T-helper 17 cell (primary cell): ENCODE data around the gene ARMH4. TPM values are rescaled to one million over a fixed set of nuclear protein-coding genes. Genes with fewer than 3 reads are reported as not detected.

Experiments used
- ATAC-seq: fragments of 150-1000 bp; cut with Tn5 transposase; 2 replicates; pipeline ENCODE4 v1.10.0; 2021; ENCODE audit warnings: mild to moderate bottlenecking, moderate library complexity
- DNase-seq, 3 donors: peaks; one replicate each; pipeline versions ENCODE4 v3.0.0 to v3.0.0-alpha.2; 2020 to 2021
- H3K9me3 ChIP-seq: one replicate; pipeline ENCODE4 v1.7.0; 2013; ENCODE audit warnings: low read length, mild to moderate bottlenecking; ENCODE audit not compliant: control insufficient read depth, poor library complexity, severe bottlenecking
- H3K27ac Mint-ChIP-seq: one replicate; pipeline ENCODE4 v1.8.0; 2022; ENCODE audit warnings: mild to moderate bottlenecking, moderate library complexity, mixed read lengths
- H3K27me3 Mint-ChIP-seq: one replicate; pipeline ENCODE4 v1.8.0; 2022; ENCODE audit warnings: mixed read lengths
- H3K36me3 Mint-ChIP-seq: one replicate; pipeline ENCODE4 v1.8.0; 2022; ENCODE audit warnings: low read depth, mixed read lengths
- H3K4me1 Mint-ChIP-seq: one replicate; pipeline ENCODE4 v1.8.0; 2022; ENCODE audit warnings: mild to moderate bottlenecking, mixed read lengths
- H3K4me3 Mint-ChIP-seq: one replicate; pipeline ENCODE4 v1.8.0; 2022; ENCODE audit warnings: mild to moderate bottlenecking, moderate library complexity, mixed read lengths
- total RNA-seq, 4 donors: library from RNA in 2 of 4; stranded (reverse) in 2 of 4; gene quantifications; one replicate each; pipeline ENCODE4 v1.2.3 and lab custom pipeline; 2022 to 2026

Gene ARMH4
- total RNA-seq, 2 donors from 2014 or later: not detected

DNA sequence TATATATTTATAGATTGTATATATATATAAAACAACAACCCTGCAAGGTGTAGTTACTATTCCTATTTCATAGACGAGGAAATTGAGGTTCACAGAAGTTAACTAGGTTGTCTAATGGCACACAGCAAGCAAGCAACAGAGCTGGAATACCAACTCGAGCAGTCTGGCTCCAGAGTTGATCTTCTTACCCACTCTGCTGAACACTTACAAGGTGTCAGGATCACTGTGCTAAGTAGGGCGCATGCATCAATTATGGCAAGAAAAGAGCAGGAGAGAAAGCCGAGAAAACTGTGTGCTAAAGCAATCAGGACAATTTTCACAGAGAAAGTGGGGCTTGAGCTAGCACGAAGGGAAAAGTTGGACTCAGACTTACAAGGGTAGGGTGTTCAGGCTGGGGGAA is 15.9 kb upstream of the ARMH4 start:
- Mint-ChIP-seq H3K36me3 (peaks cover 5% of the 10 kb centered on the region), H3K4me3 (peak overlapping the region; percentile 13), H3K4me1 (no peaks in the 10 kb centered on the region), H3K27ac (no peak overlapping the region), H3K27me3 (peaks cover 29% of the 10 kb centered on the region)
- DNase-seq (no peak), ATAC-seq (no peak)
- no peaks in the 10 kb centered on the region for H3K9me3 ChIP-seq

DNA sequence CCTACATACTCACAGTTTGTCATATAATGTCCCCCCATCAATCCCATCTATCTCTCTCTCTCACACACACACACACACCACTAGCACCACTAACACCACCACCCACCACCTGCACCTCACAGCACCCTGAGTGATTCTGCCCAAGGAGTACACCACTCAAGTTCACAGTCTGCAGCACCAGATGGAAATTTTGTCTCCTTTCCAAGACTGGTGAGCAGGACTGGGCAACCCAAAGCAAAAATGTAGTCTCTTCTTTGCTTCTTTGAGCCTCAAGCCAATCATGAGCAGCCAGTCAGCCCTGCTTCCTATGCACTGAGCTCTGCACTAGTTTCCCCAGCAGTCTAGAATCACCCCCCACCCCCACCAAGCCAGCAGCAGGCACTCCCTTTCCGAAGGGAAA is 15.0 kb upstream of the ARMH4 start:
- Mint-ChIP-seq H3K4me3 (no peak overlapping the region), H3K4me1 (no peaks in the 10 kb centered on the region), H3K27ac (peak overlapping the region; percentile 67), H3K27me3 (peaks cover 29% of the 10 kb centered on the region), H3K36me3 (peaks cover 5% of the 10 kb centered on the region)
- no peak for DNase-seq
- no peaks in the 10 kb centered on the region for H3K9me3 ChIP-seq
- ATAC-seq: no peak

DNA sequence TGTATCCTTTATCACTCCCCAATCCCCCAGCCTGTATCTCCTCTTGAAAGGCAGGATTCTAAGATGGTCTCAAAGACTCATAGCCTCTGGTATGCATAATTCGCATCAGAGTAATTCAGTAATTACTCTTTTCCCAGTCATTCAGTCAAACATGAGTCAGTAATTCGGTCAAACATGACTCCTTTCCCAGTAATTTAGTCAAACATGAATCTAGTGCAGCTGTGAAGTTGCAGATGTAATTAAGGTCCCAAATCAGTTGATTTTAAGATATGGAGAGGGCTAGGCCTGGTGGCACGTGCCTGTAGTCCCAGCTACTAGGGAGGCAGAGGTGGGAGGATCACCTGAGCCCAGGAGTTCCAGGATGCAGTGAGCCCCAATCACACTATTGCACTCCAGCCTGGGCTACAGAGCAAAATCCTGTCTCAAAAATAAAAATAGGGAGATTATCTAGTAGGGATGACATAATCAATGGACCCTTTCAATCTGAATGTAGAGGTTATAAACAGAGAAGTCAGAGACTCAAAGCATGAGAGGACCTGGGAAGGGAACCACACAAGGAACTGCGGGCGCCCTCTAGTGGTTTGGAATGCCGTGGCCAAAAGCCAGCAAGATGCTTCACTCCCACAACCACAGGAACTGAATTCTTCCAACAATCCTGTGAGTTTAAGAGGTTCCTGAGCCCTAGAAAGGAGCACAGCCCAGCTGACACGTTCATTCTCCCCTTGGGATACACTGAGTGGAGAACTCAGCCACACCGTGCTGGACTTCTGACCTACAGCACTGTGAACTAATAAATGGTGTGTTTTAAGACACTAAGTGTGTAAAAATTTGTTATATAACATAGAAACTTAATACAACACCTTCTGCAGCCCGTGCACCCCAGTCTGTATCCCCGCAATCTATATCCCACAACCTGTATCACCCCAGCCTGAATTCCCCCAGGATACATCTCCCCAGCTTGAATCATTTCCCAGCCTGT is 14.3 kb upstream of the ARMH4 start:
- H3K9me3 ChIP-seq: no peaks in the 10 kb centered on the region
- Mint-ChIP-seq H3K4me3 (no peak overlapping the region), H3K36me3 (peaks cover 5% of the 10 kb centered on the region), H3K27ac (peak overlapping the region; percentile 67), H3K4me1 (no peaks in the 10 kb centered on the region), H3K27me3 (peaks cover 29% of the 10 kb centered on the region)
- ATAC-seq: peak; percentile 63
- DNase-seq: peak; percentile 43 to 63 (median 52)

DNA sequence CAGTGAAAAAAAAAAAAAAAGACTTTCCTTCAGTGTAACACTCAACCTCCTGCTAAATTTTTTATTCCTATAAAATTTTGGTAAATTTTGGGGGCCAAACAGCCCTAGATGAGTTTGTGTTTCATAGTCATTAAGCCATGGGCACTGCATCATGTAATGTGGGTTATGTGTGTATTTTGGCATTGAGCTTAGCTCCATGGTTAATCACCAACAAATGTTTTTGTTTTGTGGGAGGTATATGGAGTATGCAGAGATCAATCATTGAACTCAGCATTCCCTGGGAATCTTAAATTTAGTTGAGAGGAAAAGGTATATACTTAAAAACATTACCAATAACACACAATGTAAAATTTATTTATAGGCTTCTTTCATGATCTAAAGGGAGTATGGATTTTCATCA is 8.5 kb upstream of the ARMH4 start:
- no peaks in the 10 kb centered on the region for H3K4me1 Mint-ChIP-seq

DNA sequence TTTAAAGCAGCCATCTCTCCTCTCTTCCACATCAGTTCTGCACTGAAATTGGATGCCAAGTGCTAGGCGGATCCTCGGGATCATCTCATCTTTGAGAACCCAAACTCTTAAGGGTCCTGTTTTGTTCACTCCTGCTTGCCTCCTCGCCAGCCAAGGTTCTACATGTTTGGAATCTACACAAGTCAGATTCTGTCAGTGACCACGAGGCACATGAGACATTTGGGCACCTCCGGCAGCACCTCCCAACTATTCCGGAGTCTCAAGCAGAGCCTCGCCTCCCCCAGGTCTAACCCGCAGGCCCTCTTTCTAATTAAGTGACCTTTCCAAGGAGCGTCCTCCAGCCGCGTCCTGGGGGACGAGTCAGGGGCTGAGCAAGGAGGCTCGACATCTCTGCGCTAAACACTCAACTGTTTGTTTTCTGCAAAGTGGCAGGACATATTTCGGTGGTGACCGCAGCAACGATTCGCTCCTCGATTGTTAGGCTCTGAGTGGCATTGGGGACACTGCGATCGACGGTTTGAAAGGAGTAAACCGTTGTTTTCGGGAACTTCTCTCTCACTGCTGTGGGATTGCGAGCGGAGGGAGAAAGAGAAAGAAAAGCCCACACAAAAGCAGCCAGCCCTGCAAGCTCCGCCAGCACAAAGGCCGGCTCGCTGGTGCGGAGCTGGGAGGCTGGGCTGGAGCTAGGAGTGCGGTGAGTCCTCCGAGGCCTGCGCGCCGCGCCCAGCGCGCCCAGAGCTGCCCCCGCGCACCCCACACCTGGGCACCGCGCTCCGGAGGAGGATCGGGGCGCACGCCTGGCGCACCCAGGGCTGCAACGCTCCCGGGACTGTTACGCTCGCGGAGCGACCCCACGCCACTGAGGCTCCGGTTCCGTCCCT is 640 bp downstream of the ARMH4 start:
- Mint-ChIP-seq H3K4me3 (peak overlapping the region; percentile 82), H3K27ac (no peak overlapping the region), H3K27me3 (peaks cover 77% of the 10 kb centered on the region), H3K36me3 (no peaks in the 10 kb centered on the region), H3K4me1 (peaks cover 10% of the 10 kb centered on the region)
- DNase-seq (no peak), ATAC-seq (peak; percentile 52)
- H3K9me3 ChIP-seq: no peaks in the 10 kb centered on the region

More for the DNA sequence above, 8.5 kb upstream of the ARMH4 start:
- Mint-ChIP-seq H3K36me3 (no peaks in the 10 kb centered on the region), H3K27me3 (peaks cover 19% of the 10 kb centered on the region), H3K4me3 (no peak overlapping the region), H3K27ac (no peak overlapping the region)
- DNase-seq (no peak), ATAC-seq (no peak)
- H3K9me3 ChIP-seq: no peaks in the 10 kb centered on the region

DNA sequence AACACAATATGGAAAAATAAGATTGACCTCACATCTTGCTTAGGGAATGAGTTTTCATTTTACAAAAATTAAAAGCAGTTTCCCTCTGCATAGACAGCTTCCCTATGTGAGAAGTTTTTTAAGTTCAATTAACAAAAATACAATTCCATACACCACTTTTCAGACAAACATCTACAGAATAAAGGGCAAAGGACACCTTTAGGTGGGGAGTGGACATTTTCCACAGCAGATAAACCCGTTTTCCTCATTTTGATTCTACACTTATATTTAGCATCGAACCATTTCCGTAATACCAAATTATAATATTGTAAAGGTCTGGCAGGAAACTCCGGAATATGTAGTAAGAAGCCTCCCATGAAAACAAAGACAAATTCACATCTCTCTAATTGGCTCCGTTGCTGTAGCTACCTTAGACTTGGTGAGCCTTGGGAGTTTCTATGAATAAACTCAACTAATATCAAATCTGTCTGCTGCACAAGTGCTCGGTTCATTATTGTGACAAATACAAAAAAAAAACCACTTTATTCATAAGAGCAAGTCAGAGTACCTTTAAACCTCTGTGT is 1.7 kb downstream of the ARMH4 start:
- peaks cover 76% of the 10 kb centered on the region for H3K27me3 Mint-ChIP-seq
- peaks cover 10% of the 10 kb centered on the region for H3K4me1 Mint-ChIP-seq
- H3K4me3 Mint-ChIP-seq: peak overlapping the region; percentile 82
- H3K36me3 Mint-ChIP-seq: no peaks in the 10 kb centered on the region
- no peak for ATAC-seq
- DNase-seq: no peak
- no peaks in the 10 kb centered on the region for H3K9me3 ChIP-seq
- no peak overlapping the region for H3K27ac Mint-ChIP-seq

DNA sequence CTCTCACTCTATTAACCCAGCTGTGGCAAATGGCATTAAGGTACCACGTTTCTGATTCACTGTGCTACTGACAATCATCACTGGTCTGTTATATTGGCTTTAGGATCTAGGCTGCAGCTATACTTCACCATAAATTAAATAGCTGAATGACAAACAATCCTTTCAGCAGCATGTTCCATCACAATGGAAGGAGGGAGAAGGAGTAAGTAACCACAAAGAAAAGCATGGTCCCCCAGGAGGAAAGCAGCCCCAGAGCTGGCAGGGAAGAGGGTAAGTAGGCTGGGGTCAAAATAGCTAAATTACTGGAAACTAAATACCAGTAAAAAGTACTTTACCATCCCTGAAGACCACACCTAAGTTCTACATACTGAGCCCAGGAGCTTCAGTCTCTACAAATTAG is 2.8 kb downstream of the ARMH4 start:
- ATAC-seq (no peak), DNase-seq (no peak)
- H3K9me3 ChIP-seq: no peaks in the 10 kb centered on the region
- H3K4me3 Mint-ChIP-seq: no peak overlapping the region
- peaks cover 10% of the 10 kb centered on the region for H3K4me1 Mint-ChIP-seq
- peaks cover 68% of the 10 kb centered on the region for H3K27me3 Mint-ChIP-seq
- no peak overlapping the region for H3K27ac Mint-ChIP-seq
- no peaks in the 10 kb centered on the region for H3K36me3 Mint-ChIP-seq

DNA sequence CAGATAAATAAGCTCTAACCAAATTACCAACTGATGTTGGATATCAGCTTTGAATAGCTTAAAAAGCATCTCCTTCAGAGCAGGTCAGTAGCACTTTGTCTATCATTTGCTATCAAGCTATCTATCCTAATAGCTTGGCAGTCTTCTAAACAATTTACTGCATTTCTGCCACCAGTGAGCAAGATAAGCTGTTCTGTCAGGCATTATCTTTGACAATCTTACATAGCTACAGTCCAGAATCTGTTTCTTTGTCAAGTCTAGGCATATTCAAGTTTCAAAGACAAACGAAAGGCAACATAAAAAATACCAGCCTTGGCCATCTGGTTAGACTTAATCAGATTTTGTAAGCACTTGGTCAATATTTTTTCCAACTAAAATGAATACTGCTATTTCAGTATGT is 5.6 kb downstream of the ARMH4 start:
- H3K9me3 ChIP-seq: no peaks in the 10 kb centered on the region
- Mint-ChIP-seq H3K4me3 (no peak overlapping the region), H3K27me3 (peaks cover 55% of the 10 kb centered on the region), H3K4me1 (peaks cover 5% of the 10 kb centered on the region), H3K36me3 (no peaks in the 10 kb centered on the region), H3K27ac (no peak overlapping the region)
- ATAC-seq (no peak), DNase-seq (no peak)

DNA sequence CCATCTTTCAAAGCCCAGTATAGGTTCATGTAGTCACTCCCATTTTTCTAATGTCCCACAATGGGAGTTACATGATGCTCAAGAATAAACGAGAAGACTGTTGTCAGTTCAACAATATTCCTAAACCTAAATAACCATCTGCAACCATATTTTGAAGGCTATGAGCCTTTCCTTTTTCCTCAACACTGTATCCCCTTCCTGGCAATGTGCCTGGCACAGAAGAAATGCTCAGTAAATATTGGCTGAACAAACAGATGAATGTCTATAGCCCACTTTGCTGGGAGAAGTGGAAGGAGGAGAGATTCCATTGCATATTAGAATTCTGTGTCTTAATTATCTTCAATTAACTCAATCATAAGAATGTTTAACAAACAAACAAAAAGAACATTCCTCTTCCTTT is 6.1 kb downstream of the ARMH4 start:
- Mint-ChIP-seq H3K27me3 (peaks cover 50% of the 10 kb centered on the region), H3K4me3 (no peak overlapping the region), H3K36me3 (no peaks in the 10 kb centered on the region), H3K27ac (no peak overlapping the region), H3K4me1 (no peaks in the 10 kb centered on the region)
- DNase-seq (no peak), ATAC-seq (no peak)
- no peaks in the 10 kb centered on the region for H3K9me3 ChIP-seq

DNA sequence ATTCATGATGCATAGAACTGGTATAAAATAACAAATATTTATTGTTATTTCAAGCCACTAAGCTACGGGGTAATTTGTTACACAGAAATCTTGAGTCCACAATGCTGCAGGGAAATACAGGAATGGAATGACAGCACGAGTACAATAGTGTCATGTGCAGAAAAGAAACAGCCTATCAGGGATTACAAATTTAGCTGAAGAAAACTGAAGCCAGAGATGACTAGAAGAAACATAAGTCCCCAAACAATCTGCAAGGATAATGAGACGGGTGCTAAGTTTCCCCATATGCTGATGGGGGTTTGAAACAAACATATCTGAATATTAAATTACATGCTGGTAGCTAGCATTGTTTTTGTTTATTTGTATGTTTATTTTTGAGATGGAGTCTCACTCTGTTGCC is 8.9 kb downstream of the ARMH4 start:
- H3K4me1 Mint-ChIP-seq: no peaks in the 10 kb centered on the region
- ATAC-seq (no peak), DNase-seq (no peak)
- no peaks in the 10 kb centered on the region for H3K36me3 Mint-ChIP-seq
- H3K4me3 Mint-ChIP-seq: no peak overlapping the region
- peaks cover 39% of the 10 kb centered on the region for H3K27me3 Mint-ChIP-seq
- H3K27ac Mint-ChIP-seq: no peak overlapping the region
- no peaks in the 10 kb centered on the region for H3K9me3 ChIP-seq

DNA sequence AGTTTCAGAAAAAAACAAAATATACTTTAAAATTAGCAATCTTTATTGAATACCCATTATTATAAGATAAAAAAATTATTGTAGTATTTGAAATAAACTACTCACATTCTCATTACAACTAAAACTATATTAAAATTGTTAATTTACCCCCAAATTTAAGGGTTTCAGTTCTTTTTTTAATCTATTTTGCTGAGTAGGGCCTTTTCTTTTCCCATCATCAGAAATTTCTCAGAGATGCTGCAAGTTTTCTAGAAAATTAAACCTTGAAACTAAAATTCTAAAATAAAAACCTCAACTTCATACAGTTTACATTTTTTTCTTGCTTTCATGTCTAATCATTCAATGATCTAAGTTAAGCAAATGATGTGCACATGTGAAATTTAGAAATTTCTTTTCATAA is 10.1 kb downstream of the ARMH4 start:
- H3K4me1 Mint-ChIP-seq: no peaks in the 10 kb centered on the region
- H3K36me3 Mint-ChIP-seq: no peaks in the 10 kb centered on the region
- no peak overlapping the region for H3K27ac Mint-ChIP-seq
- no peak for ATAC-seq
- no peak overlapping the region for H3K4me3 Mint-ChIP-seq
- H3K9me3 ChIP-seq: no peaks in the 10 kb centered on the region
- DNase-seq: no peak
- H3K27me3 Mint-ChIP-seq: peaks cover 31% of the 10 kb centered on the region

DNA sequence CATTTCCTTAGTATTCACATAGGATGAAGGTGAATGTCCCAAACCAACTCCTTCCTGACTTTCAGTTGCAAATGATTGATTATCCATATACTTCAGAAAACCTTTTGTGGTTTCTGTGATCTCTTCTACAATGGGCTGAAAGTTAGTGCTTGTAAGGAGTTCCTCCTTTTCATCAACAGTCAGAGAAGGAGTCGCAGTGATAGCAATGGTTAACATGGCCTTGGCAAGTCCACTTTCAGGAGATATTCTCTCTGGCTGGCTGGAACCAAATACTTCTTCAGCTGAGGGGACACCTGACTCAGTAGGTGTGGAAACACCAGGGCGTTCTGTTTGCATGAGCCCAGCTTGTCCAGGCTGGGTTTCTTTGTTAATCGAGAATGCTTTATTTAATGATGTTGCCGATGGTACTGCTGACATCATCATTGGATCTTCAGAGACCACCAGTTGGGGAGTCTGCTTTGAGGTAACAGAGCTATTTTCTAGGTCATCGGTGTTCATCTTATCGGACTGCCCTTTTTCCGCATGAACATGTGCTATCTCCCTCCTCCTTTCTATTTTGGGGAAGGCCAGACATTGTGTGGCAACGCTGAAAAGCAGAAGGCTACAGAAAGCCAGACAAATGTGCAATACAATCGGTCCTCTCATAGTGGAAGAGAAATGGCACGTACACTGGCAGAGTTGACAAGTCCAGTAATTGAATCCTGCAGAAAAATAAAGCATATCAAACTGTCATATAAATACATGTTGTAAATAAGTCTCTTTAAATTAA is 13.1 kb downstream of the ARMH4 start:
- no peak overlapping the region for H3K27ac Mint-ChIP-seq
- H3K27me3 Mint-ChIP-seq: peaks cover 19% of the 10 kb centered on the region
- H3K4me1 Mint-ChIP-seq: no peaks in the 10 kb centered on the region
- DNase-seq: no peak
- no peaks in the 10 kb centered on the region for H3K36me3 Mint-ChIP-seq
- no peaks in the 10 kb centered on the region for H3K9me3 ChIP-seq
- no peak for ATAC-seq
- H3K4me3 Mint-ChIP-seq: no peak overlapping the region
